Uterus (tissue), 4 donors: Measurements from ENCODE around the gene PURA. TPM values are rescaled to one million over a fixed set of nuclear protein-coding genes. Genes with fewer than 3 reads are reported as not detected.

Experiments used
- DNase-seq, 2 donors: peaks; one replicate each; pipeline ENCODE4 v3.0.0-alpha.2; 2019 to 2020
- H3K27ac ChIP-seq, 2 donors: fragments of 200-600 bp; sonication (generic); 1 replicate in 1 of 2; 2 replicates in 1 of 2; pipeline ENCODE4 v1.5.1; 2016 to 2018
- H3K27me3 ChIP-seq, 2 donors: fragments of 200-600 bp; sonication (generic); one replicate each; pipeline ENCODE4 v1.5.1; 2018 to 2019; ENCODE audit warnings: control low read depth in 1 of 2
- H3K36me3 ChIP-seq, 2 donors: fragments of 200-600 bp; sonication (generic); one replicate each; pipeline ENCODE4 v1.5.1; 2019; ENCODE audit warnings: control low read depth in 1 of 2
- H3K4me1 ChIP-seq, 2 donors: fragments of 200-600 bp; sonication (generic); one replicate each; pipeline ENCODE4 v1.5.1; 2018 to 2019; ENCODE audit warnings: control low read depth in 1 of 2
- H3K4me3 ChIP-seq, 2 donors: fragments of 200-600 bp; sonication (generic); 1 replicate in 1 of 2; 2 replicates in 1 of 2; pipeline ENCODE4 v1.5.1; 2018 to 2019; ENCODE audit warnings: mild to moderate bottlenecking in 1 of 2
- H3K9me3 ChIP-seq, 2 donors: fragments of 200-600 bp; sonication (generic); one replicate each; pipeline ENCODE4 v1.5.1; 2019; ENCODE audit warnings: control low read depth in 1 of 2
- CTCF ChIP-seq, 4 experiments: fragments of 200-600 bp in 2 of 4; fragments of 450-650 bp in 2 of 4; sonication (generic) in 2 of 4; IDR thresholded peaks; one replicate each; pipeline ENCODE4 v1.5.1; 2016 to 2019; ENCODE audit warnings: antibody characterized with exemption in 4 of 4, mild to moderate bottlenecking in 2 of 4, moderate library complexity in 1 of 4
- POLR2A ChIP-seq, 2 donors: fragments of 450-650 bp; IDR thresholded peaks; one replicate each; pipeline ENCODE4 v1.6.1; 2016; ENCODE audit warnings: antibody characterized with exemption in 2 of 2, mild to moderate bottlenecking in 1 of 2, moderate library complexity in 1 of 2
- intact Hi-C: fragments of 100-400 bp; cut with DNase I; formaldehyde crosslinking; loops from one replicate; pipeline ENCODE4 v1.15.1; 2023; ENCODE audit warnings: low total_unique reads
- total RNA-seq, 4 donors: library from RNA; depleted of rRNA in 3 of 4; stranded (reverse); fragments of >200 nt in 3 of 4; gene quantifications; one replicate each; pipeline versions ENCODE4 v1.1.0 to v1.2.4, GENCODE V29; 2014 to 2023
- donor health status: DM: yes; HTN: yes; CAD: no.

PURA gene
- total RNA-seq, 4 donors from 2014 or later: 16.1 to 48.9 (median 22.2) TPM

GRCh38 chr5:140148508-140148907, 34.6 kb downstream of the PURA start:
- H3K36me3 ChIP-seq: no peaks in the 10 kb centered on the region
- intact Hi-C loops: no loop called here
- H3K4me1 ChIP-seq: peaks cover 0 to 12% of the 10 kb centered on the region in 2 donors

GRCh38 chr5:140150201-140150600, 36.3 kb downstream of the PURA start:
- intact Hi-C loops: loop anchor here (5.0 to 10.0 kb wide), 2 partner anchors 78 to 365 kb away; no protein-coding TSS in a partner anchor
- TF ChIP-seq CTCF (IDR thresholded peaks at IDR 0.05) (no peak), POLR2A (IDR thresholded peaks at IDR 0.05) (no peak)
- H3K4me1 ChIP-seq: peaks cover 0 to 9% of the 10 kb centered on the region in 2 donors
- H3K27ac ChIP-seq: no peak overlapping the region
- no peaks in the 10 kb centered on the region for H3K36me3 ChIP-seq
- H3K9me3 ChIP-seq: no peaks in the 10 kb centered on the region
- no peaks in the 10 kb centered on the region for H3K27me3 ChIP-seq
- H3K4me3 ChIP-seq: no peak overlapping the region
- DNase-seq: no peak

More at GRCh38 chr5:140148508-140148907, 34.6 kb downstream of the PURA start:
- Histone ChIP-seq H3K4me3 (no peak overlapping the region), H3K9me3 (no peaks in the 10 kb centered on the region), H3K27me3 (no peaks in the 10 kb centered on the region), H3K27ac (no peak overlapping the region)
- TF ChIP-seq CTCF (IDR thresholded peaks at IDR 0.05): no peak
- no peak for DNase-seq

- intact Hi-C loops: loop anchor here (5.0 to 10.0 kb wide), 2 partner anchors 79 to 367 kb away; no protein-coding TSS in a partner anchor
- Histone ChIP-seq H3K27ac (no peak overlapping the region), H3K4me3 (no peak overlapping the region), H3K9me3 (no peaks in the 10 kb centered on the region), H3K4me1 (peaks cover 0 to under 1% of the 10 kb centered on the region in 2 donors), H3K27me3 (no peaks in the 10 kb centered on the region), H3K36me3 (no peaks in the 10 kb centered on the region)
- TF ChIP-seq CTCF (IDR thresholded peaks at IDR 0.05) (no peak), POLR2A (IDR thresholded peaks at IDR 0.05) (no peak)
- DNase-seq: no peak
Observed at GRCh38 chr5:140151144-140152021, 37.5 kb downstream of the PURA start.

- intact Hi-C loops: loop anchor here (5.0 to 10.0 kb wide), 2 partner anchors 80 to 368 kb away; no protein-coding TSS in a partner anchor
- H3K27me3 ChIP-seq: no peaks in the 10 kb centered on the region
- peaks cover 0 to under 1% of the 10 kb centered on the region in 2 donors for H3K4me1 ChIP-seq
Observed at GRCh38 chr5:140152022-140152999, 38.4 kb downstream of the PURA start.

More at GRCh38 chr5:140152022-140152999, 38.4 kb downstream of the PURA start:
- H3K27ac ChIP-seq: no peak overlapping the region
- no peaks in the 10 kb centered on the region for H3K36me3 ChIP-seq
- H3K4me3 ChIP-seq: no peak overlapping the region
- TF ChIP-seq POLR2A (IDR thresholded peaks at IDR 0.05) (no peak), CTCF (IDR thresholded peaks at IDR 0.05) (no peak)
- H3K9me3 ChIP-seq: no peaks in the 10 kb centered on the region
- no peak for DNase-seq
